H9 (cell line): ENCODE data around the gene ENPP6. TPM values are rescaled to one million over a fixed set of nuclear protein-coding genes. Genes with fewer than 3 reads are reported as not detected.

Source experiments
- DNase-seq: peaks from one replicate; pipeline ENCODE4 v3.0.0-alpha.2; 2017
- H2AFZ ChIP-seq: one replicate; pipeline ENCODE4 v1.6.1; 2013; ENCODE audit warnings: mild to moderate bottlenecking, low read length, control low read depth, moderate library complexity
- H2AK5ac ChIP-seq: 2 replicates; pipeline ENCODE4 v1.6.1; 2013; ENCODE audit warnings: low read length, control low read depth, mixed read lengths; ENCODE audit not compliant: insufficient read length
- H2BK120ac ChIP-seq: one replicate; pipeline ENCODE4 v1.6.1; 2013; ENCODE audit warnings: low read depth, mild to moderate bottlenecking, low read length, control low read depth, inconsistent platforms; ENCODE audit not compliant: poor library complexity, severe bottlenecking
- H2BK12ac ChIP-seq: 2 replicates; pipeline ENCODE4 v1.6.1; 2013; ENCODE audit warnings: low read length, control low read depth, mixed read lengths, low read depth; ENCODE audit not compliant: insufficient read length
- H2BK15ac ChIP-seq: 2 replicates; pipeline ENCODE4 v1.6.1; 2013; ENCODE audit warnings: low read depth, low read length, control low read depth
- H2BK20ac ChIP-seq: one replicate; pipeline ENCODE4 v1.6.1; 2013; ENCODE audit warnings: low read depth, mild to moderate bottlenecking, low read length, control low read depth, inconsistent platforms; ENCODE audit not compliant: poor library complexity, severe bottlenecking
- H2BK5ac ChIP-seq: 2 replicates; pipeline ENCODE4 v1.6.1; 2013; ENCODE audit warnings: low read length, control low read depth, mixed read lengths; ENCODE audit not compliant: insufficient read length
- H3K14ac ChIP-seq: 2 replicates; pipeline ENCODE4 v1.6.1; 2013; ENCODE audit warnings: low read length, control low read depth; ENCODE audit not compliant: insufficient read depth
- H3K18ac ChIP-seq: 2 replicates; pipeline ENCODE4 v1.6.1; 2013; ENCODE audit warnings: low read depth, mild to moderate bottlenecking, mixed read lengths, low read length, control low read depth; ENCODE audit not compliant: insufficient read length
- H3K23ac ChIP-seq: 2 replicates; pipeline ENCODE4 v1.6.1; 2013; ENCODE audit warnings: low read length, control low read depth, mixed read lengths, low read depth; ENCODE audit not compliant: insufficient read length
- H3K23me2 ChIP-seq: 2 replicates; pipeline ENCODE4 v1.6.1; 2013; ENCODE audit warnings: low read depth, mild to moderate bottlenecking, mixed read lengths, low read length, control low read depth; ENCODE audit not compliant: insufficient read length, poor library complexity, severe bottlenecking
- H3K27ac ChIP-seq: 2 replicates; pipeline ENCODE4 v1.5.1; 2013; ENCODE audit warnings: low read length, control low read depth, mixed read lengths, low read depth; ENCODE audit not compliant: insufficient read length
- H3K27me3 ChIP-seq: 2 replicates; pipeline ENCODE4 v1.6.1; 2013; ENCODE audit warnings: low read length, control low read depth, inconsistent platforms; ENCODE audit not compliant: insufficient read depth
- H3K4ac ChIP-seq: 2 replicates; pipeline ENCODE4 v1.6.1; 2013; ENCODE audit warnings: low read depth, mild to moderate bottlenecking, control low read depth, inconsistent platforms, low read length, moderate library complexity
- H3K4me1 ChIP-seq: 2 replicates; pipeline ENCODE4 v1.6.1; 2013; ENCODE audit warnings: low read length, control low read depth, inconsistent platforms; ENCODE audit not compliant: insufficient read depth
- H3K4me2 ChIP-seq: 2 replicates; pipeline ENCODE4 v1.6.1; 2013; ENCODE audit warnings: low read length, control low read depth, mixed read lengths; ENCODE audit not compliant: insufficient read length, insufficient read depth
- H3K56ac ChIP-seq: 2 replicates; pipeline ENCODE4 v1.6.1; 2013; ENCODE audit warnings: low read depth, mild to moderate bottlenecking, mixed read lengths, low read length, control low read depth; ENCODE audit not compliant: insufficient read length
- H3K79me1 ChIP-seq: 2 replicates; pipeline ENCODE4 v1.6.1; 2013; ENCODE audit warnings: low read depth, mild to moderate bottlenecking, moderate library complexity, low read length, control low read depth, inconsistent platforms; ENCODE audit not compliant: insufficient read depth, poor library complexity, severe bottlenecking
- H3K79me2 ChIP-seq: 2 replicates; pipeline ENCODE4 v1.6.1; 2013; ENCODE audit warnings: low read length, control low read depth, inconsistent platforms; ENCODE audit not compliant: insufficient read depth
- H3K9ac ChIP-seq: 2 replicates; pipeline ENCODE4 v1.6.1; 2013; ENCODE audit warnings: low read length, control low read depth, mixed read lengths; ENCODE audit not compliant: insufficient read length; ENCODE audit errors: extremely low read depth
- H3K9me3 ChIP-seq: one replicate; pipeline ENCODE4 v1.6.1; 2013; ENCODE audit warnings: low read depth, low read length, inconsistent platforms; ENCODE audit not compliant: control insufficient read depth
- H3T11ph ChIP-seq: one replicate; pipeline ENCODE4 v1.6.1; 2013; ENCODE audit warnings: mild to moderate bottlenecking, low read length, control low read depth, inconsistent platforms
- H4K20me1 ChIP-seq: one replicate; pipeline ENCODE4 v1.6.1; 2013; ENCODE audit not compliant: control insufficient read depth, insufficient read length, insufficient read depth
- H4K5ac ChIP-seq: 2 replicates; pipeline ENCODE4 v1.6.1; 2013; ENCODE audit warnings: low read depth, mild to moderate bottlenecking, mixed read lengths, low read length, control low read depth; ENCODE audit not compliant: insufficient read length
- H4K8ac ChIP-seq: replicated peaks from 2 replicates; pipeline ENCODE4 v1.6.1; 2013; ENCODE audit warnings: low read length, control low read depth, mixed read lengths, low read depth; ENCODE audit not compliant: insufficient read length
- H4K91ac ChIP-seq: 2 replicates; pipeline ENCODE4 v1.6.1; 2013; ENCODE audit warnings: low read depth, mild to moderate bottlenecking, moderate library complexity, mixed read lengths, low read length, control low read depth; ENCODE audit not compliant: insufficient read length
- H3K27ac Mint-ChIP-seq, 3 experiments: 2 replicates in 2 of 3; 3 replicates in 1 of 3; pipeline ENCODE4 v1.8.0; 2020 to 2021; ENCODE audit warnings: mixed read lengths in 3 of 3, mild to moderate bottlenecking in 1 of 3, moderate library complexity in 1 of 3
- H3K27me3 Mint-ChIP-seq: 2 replicates; pipeline ENCODE4 v1.8.0; 2021; ENCODE audit warnings: low read depth, mild to moderate bottlenecking, moderate library complexity, mixed read lengths
- H3K36me3 Mint-ChIP-seq, 3 experiments: 2 replicates in 2 of 3; 3 replicates in 1 of 3; pipeline ENCODE4 v1.8.0; 2020 to 2021; ENCODE audit warnings: low read depth in 3 of 3, mixed read lengths in 3 of 3; ENCODE audit not compliant: insufficient read depth in 1 of 3
- H3K4me1 Mint-ChIP-seq, 2 experiments: 2 replicates each; pipeline ENCODE4 v1.8.0; 2020; ENCODE audit warnings: mixed read lengths in 2 of 2
- H3K4me3 Mint-ChIP-seq, 2 experiments: 2 replicates in 1 of 2; 3 replicates in 1 of 2; pipeline ENCODE4 v1.8.0; 2020 to 2021; ENCODE audit warnings: mild to moderate bottlenecking in 2 of 2, mixed read lengths in 2 of 2, moderate library complexity in 1 of 2
- H3K9me3 Mint-ChIP-seq, 2 experiments: 2 replicates in 1 of 2; 3 replicates in 1 of 2; pipeline ENCODE4 v1.8.0; 2020; ENCODE audit warnings: mild to moderate bottlenecking in 2 of 2, mixed read lengths in 2 of 2, moderate library complexity in 1 of 2
- CTCF ChIP-seq: fragments of 200-600 bp; sonication (generic); conservative IDR thresholded peaks from 3 replicates; pipeline ENCODE4 v1.8.0; 2021; ENCODE audit warnings: antibody characterized with exemption, mild to moderate bottlenecking
- WGBS: extraction: QIAGEN DNeasy Blood & Tissue Kit; methylation state at CpG from one replicate; pipeline ENCODE4 v1.1.7; 2013; ENCODE audit warnings: missing lambda C conversion rate, low lambda C conversion rate, mixed read lengths; ENCODE audit not compliant: insufficient read length; ENCODE audit errors: extremely low coverage; 5-methylcytosine and 5-hydroxymethylcytosine counted together
- total RNA-seq: library from RNA; stranded (reverse); gene quantifications from 2 replicates; pipeline ENCODE4 v1.2.1, GENCODE V29; 2021

Gene ENPP6
- total RNA-seq, 1 experiment from 2014 or later, result not detected

GRCh38 chr4:184235526-184235925, 17.9 kb upstream of the ENPP6 start:
- Histone ChIP-seq H3K4me1 (no peaks in the 10 kb centered on the region), H3K14ac (no peak overlapping the region), H2BK12ac (no peak overlapping the region), H4K91ac (no peak overlapping the region), H3K4ac (no peak overlapping the region), H3K9me3 (no peaks in the 10 kb centered on the region), H3T11ph (no peak overlapping the region), H3K23me2 (no peaks in the 10 kb centered on the region), H2BK5ac (no peak overlapping the region), H3K23ac (no peak overlapping the region), H2AFZ (no peak overlapping the region), H3K79me1 (no peaks in the 10 kb centered on the region), H3K56ac (no peak overlapping the region), H3K4me2 (no peak overlapping the region), H2BK20ac (no peak overlapping the region), H3K79me2 (no peaks in the 10 kb centered on the region), H3K9ac (no peak overlapping the region), H4K8ac (no peak overlapping the region), H4K5ac (no peak overlapping the region), H2BK15ac (no peak overlapping the region), H2AK5ac (no peak overlapping the region), H3K27ac (no peak overlapping the region), H2BK120ac (no peak overlapping the region), H4K20me1 (no peaks in the 10 kb centered on the region), H3K27me3 (no peaks in the 10 kb centered on the region), H3K18ac (no peak overlapping the region)
- Mint-ChIP-seq H3K9me3 (no peaks in the 10 kb centered on the region), H3K4me3 (no peak overlapping the region), H3K36me3 (no peaks in the 10 kb centered on the region), H3K27ac (no peak overlapping the region), H3K27me3 (no peaks in the 10 kb centered on the region), H3K4me1 (peaks cover 0 to 2% of the 10 kb centered on the region in 2 experiments; a peak in 1 of 4 replicates)
- no peak for DNase-seq
- no peak for TF ChIP-seq CTCF
- WGBS, result no CpG with 5 or more reads among the region's 3 CpGs
